Measurements from ENCODE around the gene ABCC4.

Gene ABCC4

DNA sequence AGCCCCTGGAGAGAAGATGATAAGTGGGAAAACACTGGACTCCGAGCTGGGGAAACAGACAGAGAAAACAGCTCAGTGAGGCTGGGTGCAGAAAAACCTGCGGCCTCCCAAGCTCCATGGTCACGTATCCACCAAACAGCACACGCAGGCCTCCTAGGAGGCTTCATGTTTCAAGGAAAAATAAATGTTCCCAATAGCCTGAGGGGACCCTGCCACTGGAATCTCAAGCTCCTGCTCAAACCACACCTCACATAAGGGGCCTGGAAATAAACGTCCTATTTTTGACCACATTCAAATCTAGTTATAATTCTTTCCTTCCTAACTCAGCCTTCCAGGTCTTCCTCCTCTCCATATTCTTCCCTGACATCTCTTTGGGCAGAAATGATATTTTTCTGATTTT is 225.7 kb downstream of the ABCC4 start:
- H3K27ac ChIP-seq (ENCODE audit: low read depth, low read length), result no peak overlapping the region
- no peaks in the 10 kb centered on the region for H3K27me3 ChIP-seq (ENCODE audit: control insufficient read depth, insufficient read depth, low read length)
- H3K4me1 ChIP-seq (ENCODE audit: control insufficient read depth, insufficient read depth, low read length), result no peaks in the 10 kb centered on the region
- no peak overlapping the region for H3K9ac ChIP-seq (ENCODE audit: low read length)
- no peaks in the 10 kb centered on the region for H3K9me3 ChIP-seq (ENCODE audit: control insufficient read depth, insufficient read depth, low read depth, low read length)
- H3K36me3 ChIP-seq (ENCODE audit: control insufficient read depth, insufficient read depth, low read length), result no peaks in the 10 kb centered on the region; the same call in 1 of the 2 replicates
- no peak overlapping the region for H3K4me3 ChIP-seq (ENCODE audit: low read depth, low read length)

DNA sequence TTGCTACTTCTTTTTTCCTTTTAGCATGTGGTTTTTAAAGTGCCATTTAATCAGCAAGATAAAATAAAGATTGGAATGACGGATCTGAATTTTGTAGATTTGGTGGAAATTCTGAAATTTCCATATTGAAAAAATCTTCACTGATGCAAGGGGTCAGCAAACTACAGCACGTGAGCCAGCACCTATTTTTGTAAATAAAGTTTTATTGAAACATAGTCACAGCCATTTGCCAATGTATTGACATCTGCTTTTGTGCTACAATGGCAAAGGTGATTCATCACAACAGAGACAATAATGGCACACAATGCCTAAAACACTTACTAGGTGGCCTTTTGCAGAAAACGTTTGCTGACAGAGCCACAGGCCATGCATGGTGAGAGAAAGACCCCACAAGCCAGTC is 226.4 kb downstream of the ABCC4 start:
- Histone ChIP-seq H3K27ac (ENCODE audit: low read depth, low read length) (no peak overlapping the region), H3K36me3 (ENCODE audit: control insufficient read depth, insufficient read depth, low read length) (no peaks in the 10 kb centered on the region; the same call in 1 of the 2 replicates), H3K9ac (ENCODE audit: low read length) (no peak overlapping the region), H3K9me3 (ENCODE audit: control insufficient read depth, insufficient read depth, low read depth, low read length) (no peaks in the 10 kb centered on the region), H3K4me1 (ENCODE audit: control insufficient read depth, insufficient read depth, low read length) (no peaks in the 10 kb centered on the region), H3K4me3 (ENCODE audit: low read depth, low read length) (no peak overlapping the region), H3K27me3 (ENCODE audit: control insufficient read depth, insufficient read depth, low read length) (no peaks in the 10 kb centered on the region)

DNA sequence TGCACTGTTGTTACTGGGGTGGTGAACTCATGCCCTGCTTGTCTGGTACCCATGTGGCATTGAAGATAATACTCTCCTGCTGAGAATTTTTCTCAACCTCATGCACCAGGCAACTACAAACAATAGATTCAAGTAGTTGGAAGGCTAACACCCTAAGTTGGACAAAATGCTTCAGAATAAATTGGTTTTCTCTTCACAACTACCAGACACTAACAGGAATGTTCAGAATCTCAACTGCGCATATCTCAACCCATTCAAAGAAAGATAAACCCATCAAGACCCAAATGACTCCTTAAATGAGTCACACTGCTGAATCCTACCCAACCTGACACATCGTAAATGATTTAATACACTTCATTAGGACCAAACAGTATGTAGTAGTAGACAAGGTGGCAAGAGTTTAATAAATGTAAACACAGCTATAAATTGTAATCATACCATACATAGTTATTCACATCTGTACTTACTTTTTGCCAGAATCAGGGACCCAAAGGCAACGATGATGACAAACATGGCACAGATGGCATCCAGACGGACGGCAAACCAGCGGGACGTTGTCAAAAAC is 227.4 kb downstream of the ABCC4 start:
- Histone ChIP-seq H3K9ac (ENCODE audit: low read length) (no peak overlapping the region), H3K36me3 (ENCODE audit: control insufficient read depth, insufficient read depth, low read length) (no peaks in the 10 kb centered on the region; the same call in 1 of the 2 replicates), H3K27ac (ENCODE audit: low read depth, low read length) (no peak overlapping the region), H3K4me3 (ENCODE audit: low read depth, low read length) (no peak overlapping the region), H3K9me3 (ENCODE audit: control insufficient read depth, insufficient read depth, low read depth, low read length) (no peaks in the 10 kb centered on the region), H3K27me3 (ENCODE audit: control insufficient read depth, insufficient read depth, low read length) (no peaks in the 10 kb centered on the region), H3K4me1 (ENCODE audit: control insufficient read depth, insufficient read depth, low read length) (no peaks in the 10 kb centered on the region)

DNA sequence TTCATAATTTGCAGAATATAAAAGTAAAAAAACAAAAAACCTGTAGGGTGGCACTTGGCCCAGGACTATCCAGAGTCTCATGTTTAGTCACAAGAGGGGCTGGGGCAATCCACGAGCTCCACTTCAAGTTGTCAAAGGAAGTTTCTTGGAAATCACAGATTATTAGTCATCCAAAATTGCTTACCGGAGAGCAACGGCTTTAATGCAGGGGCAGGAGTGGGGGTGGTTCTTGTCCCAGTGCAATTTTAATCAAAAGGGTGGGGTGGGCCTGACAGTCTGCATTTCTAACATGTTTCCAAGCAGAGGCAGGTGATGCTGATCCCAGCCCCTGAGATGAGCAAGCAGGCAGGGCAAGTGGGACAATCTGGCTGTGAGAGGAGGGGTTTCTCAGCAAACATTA is 233.9 kb downstream of the ABCC4 start:
- Histone ChIP-seq H3K36me3 (ENCODE audit: control insufficient read depth, insufficient read depth, low read length) (no peaks in the 10 kb centered on the region; the same call in 1 of the 2 replicates), H3K4me3 (ENCODE audit: low read depth, low read length) (no peak overlapping the region), H3K9ac (ENCODE audit: low read length) (no peak overlapping the region), H3K9me3 (ENCODE audit: control insufficient read depth, insufficient read depth, low read depth, low read length) (no peaks in the 10 kb centered on the region), H3K27me3 (ENCODE audit: control insufficient read depth, insufficient read depth, low read length) (no peaks in the 10 kb centered on the region), H3K4me1 (ENCODE audit: control insufficient read depth, insufficient read depth, low read length) (no peaks in the 10 kb centered on the region), H3K27ac (ENCODE audit: low read depth, low read length) (no peak overlapping the region)

DNA sequence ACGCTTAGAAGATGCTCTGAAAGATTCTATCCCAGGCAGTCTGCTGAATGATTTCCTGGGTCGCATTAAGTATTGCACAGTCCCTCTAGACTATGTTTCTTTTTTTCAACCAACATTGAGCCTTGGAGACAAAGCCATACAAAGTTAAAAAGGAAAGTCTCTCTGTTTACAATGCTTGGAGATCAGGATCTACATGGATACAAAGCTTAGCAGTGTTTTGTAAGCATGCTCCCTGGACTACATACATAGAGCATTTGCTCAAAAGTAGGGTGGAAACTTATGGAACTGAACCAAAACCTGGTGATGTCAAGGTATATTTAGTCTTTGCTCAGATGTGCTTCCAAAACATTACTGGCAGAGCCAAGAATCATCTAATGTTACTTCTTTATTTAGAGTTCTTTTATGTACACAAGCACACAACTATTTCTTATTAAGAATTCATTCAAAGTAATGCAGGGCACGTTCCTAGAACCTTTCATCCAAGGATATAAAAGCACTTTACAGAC is 241.2 kb downstream of the ABCC4 start:
- peaks cover 6% of the 10 kb centered on the region for H3K4me1 ChIP-seq (ENCODE audit: control insufficient read depth, insufficient read depth, low read length)
- H3K27ac ChIP-seq (ENCODE audit: low read depth, low read length), result no peak overlapping the region
- H3K36me3 ChIP-seq (ENCODE audit: control insufficient read depth, insufficient read depth, low read length), result no peaks in the 10 kb centered on the region
- no peaks in the 10 kb centered on the region for H3K27me3 ChIP-seq (ENCODE audit: control insufficient read depth, insufficient read depth, low read length)
- no peaks in the 10 kb centered on the region for H3K9me3 ChIP-seq (ENCODE audit: control insufficient read depth, insufficient read depth, low read depth, low read length)
- no peak overlapping the region for H3K9ac ChIP-seq (ENCODE audit: low read length)
- no peak overlapping the region for H3K4me3 ChIP-seq (ENCODE audit: low read depth, low read length)

DNA sequence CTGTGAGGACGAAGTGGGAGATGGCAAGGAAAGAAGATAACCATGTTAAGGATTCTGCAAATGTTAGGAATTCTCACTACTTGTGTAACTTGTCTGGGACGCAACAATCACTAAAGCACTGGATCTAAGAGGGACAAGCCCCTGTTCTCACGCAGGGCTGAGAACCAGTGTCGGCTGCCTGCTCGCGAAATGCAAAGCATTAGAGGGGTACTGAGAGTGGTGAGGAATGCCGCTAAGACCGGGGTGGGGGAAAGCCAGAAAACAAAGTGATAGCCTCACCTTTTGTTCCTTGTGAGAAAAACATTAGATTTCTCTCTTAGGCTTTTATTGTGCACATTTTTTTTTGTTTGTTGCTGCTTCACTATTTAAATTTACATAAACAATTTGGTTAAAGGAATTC is 241.9 kb downstream of the ABCC4 start:
- H3K4me1 ChIP-seq (ENCODE audit: control insufficient read depth, insufficient read depth, low read length), result peaks cover 6% of the 10 kb centered on the region
- H3K27me3 ChIP-seq (ENCODE audit: control insufficient read depth, insufficient read depth, low read length), result no peaks in the 10 kb centered on the region
- no peak overlapping the region for H3K27ac ChIP-seq (ENCODE audit: low read depth, low read length)
- H3K9me3 ChIP-seq (ENCODE audit: control insufficient read depth, insufficient read depth, low read depth, low read length), result no peaks in the 10 kb centered on the region
- no peak overlapping the region for H3K4me3 ChIP-seq (ENCODE audit: low read depth, low read length)
- H3K9ac ChIP-seq (ENCODE audit: low read length), result no peak overlapping the region
- no peaks in the 10 kb centered on the region for H3K36me3 ChIP-seq (ENCODE audit: control insufficient read depth, insufficient read depth, low read length)

DNA sequence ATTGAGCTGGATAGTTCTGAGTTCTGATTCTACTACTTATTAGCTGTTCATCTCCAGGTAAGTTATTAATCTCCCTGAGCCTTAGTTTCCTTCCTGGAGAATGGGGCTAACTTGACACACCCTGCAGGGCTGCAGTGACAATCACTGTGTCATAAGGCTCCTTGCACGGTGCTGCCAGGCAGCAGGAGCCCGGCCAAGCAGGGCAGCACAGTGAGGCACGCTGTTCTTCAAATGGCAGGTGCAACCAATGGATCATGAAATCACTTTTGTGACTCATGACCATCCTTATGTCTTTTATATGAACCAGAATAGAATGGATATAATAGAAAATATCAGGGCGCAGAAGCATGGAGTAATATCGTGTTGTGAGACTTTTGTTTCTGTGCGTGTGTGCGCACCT is 242.6 kb downstream of the ABCC4 start:
- Histone ChIP-seq H3K27me3 (ENCODE audit: control insufficient read depth, insufficient read depth, low read length) (no peaks in the 10 kb centered on the region), H3K36me3 (ENCODE audit: control insufficient read depth, insufficient read depth, low read length) (no peaks in the 10 kb centered on the region), H3K4me3 (ENCODE audit: low read depth, low read length) (no peak overlapping the region), H3K4me1 (ENCODE audit: control insufficient read depth, insufficient read depth, low read length) (peaks cover 6% of the 10 kb centered on the region), H3K9me3 (ENCODE audit: control insufficient read depth, insufficient read depth, low read depth, low read length) (no peaks in the 10 kb centered on the region), H3K9ac (ENCODE audit: low read length) (no peak overlapping the region), H3K27ac (ENCODE audit: low read depth, low read length) (no peak overlapping the region)

DNA sequence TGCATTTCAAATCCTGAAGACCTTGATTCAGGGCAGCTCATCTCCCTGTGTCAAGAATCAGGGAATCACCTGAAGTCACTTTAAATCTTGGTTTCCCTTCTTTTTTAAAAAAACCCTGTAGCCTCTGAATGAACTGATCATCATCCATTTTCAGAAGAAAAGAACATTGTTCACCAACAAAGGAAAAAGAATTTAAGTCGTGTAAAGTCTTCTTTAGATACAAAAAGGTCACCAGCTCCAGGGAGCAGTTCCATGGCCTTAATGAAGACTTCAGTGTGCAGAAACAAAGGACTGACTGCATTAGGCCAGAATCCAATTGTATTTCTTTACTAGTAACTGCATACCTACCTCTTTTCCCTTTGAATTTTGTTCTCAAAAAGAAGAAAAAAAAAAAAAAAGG is 245.0 kb downstream of the ABCC4 start:
- H3K27ac ChIP-seq (ENCODE audit: low read depth, low read length), result no peak overlapping the region
- H3K27me3 ChIP-seq (ENCODE audit: control insufficient read depth, insufficient read depth, low read length), result no peaks in the 10 kb centered on the region
- H3K36me3 ChIP-seq (ENCODE audit: control insufficient read depth, insufficient read depth, low read length), result no peaks in the 10 kb centered on the region
- H3K4me3 ChIP-seq (ENCODE audit: low read depth, low read length), result no peak overlapping the region
- no peak overlapping the region for H3K9ac ChIP-seq (ENCODE audit: low read length)
- peaks cover 6% of the 10 kb centered on the region for H3K4me1 ChIP-seq (ENCODE audit: control insufficient read depth, insufficient read depth, low read length)
- no peaks in the 10 kb centered on the region for H3K9me3 ChIP-seq (ENCODE audit: control insufficient read depth, insufficient read depth, low read depth, low read length)

DNA sequence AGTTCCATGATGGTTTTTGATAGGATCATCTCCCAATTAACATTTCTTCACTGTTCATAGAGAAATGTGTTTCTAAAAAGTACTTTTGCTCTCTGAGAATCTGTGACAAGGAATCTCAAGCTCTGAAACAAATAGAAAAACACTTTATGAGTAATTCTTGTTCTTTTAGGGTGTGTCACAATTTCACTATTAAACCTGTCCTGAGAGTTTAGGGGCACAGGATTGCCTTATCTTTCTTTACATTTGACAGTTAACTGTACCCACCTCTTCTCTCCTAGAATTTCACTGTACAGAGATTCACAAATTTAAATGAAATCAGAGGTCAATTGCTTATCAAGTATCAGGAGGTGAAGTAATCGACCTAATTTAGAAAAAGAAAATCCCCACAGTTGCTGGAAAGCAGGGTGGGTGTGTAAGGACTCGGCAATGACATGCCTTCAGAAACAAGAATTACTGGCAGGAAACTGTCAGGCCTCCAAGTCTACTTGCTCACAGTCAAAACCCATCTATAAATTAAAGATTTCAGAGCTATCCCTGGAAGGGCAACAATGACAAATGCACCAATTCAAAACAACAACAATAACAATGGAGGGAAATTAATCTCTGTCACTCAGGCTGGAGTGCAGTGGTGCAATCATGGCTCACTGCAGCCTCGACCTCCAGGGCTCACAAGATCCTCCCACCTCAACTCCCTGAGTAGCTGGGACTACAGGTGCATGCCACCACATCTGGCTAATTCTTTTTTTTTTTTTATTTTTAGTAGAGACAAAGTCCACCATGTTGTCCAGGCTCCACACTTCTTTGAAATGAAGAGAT is 250.2 kb downstream of the ABCC4 start:
- Histone ChIP-seq H3K36me3 (ENCODE audit: control insufficient read depth, insufficient read depth, low read length) (no peaks in the 10 kb centered on the region), H3K27ac (ENCODE audit: low read depth, low read length) (no peak overlapping the region), H3K27me3 (ENCODE audit: control insufficient read depth, insufficient read depth, low read length) (no peaks in the 10 kb centered on the region), H3K9me3 (ENCODE audit: control insufficient read depth, insufficient read depth, low read depth, low read length) (no peaks in the 10 kb centered on the region), H3K9ac (ENCODE audit: low read length) (no peak overlapping the region), H3K4me1 (ENCODE audit: control insufficient read depth, insufficient read depth, low read length) (no peaks in the 10 kb centered on the region), H3K4me3 (ENCODE audit: low read depth, low read length) (no peak overlapping the region)

DNA sequence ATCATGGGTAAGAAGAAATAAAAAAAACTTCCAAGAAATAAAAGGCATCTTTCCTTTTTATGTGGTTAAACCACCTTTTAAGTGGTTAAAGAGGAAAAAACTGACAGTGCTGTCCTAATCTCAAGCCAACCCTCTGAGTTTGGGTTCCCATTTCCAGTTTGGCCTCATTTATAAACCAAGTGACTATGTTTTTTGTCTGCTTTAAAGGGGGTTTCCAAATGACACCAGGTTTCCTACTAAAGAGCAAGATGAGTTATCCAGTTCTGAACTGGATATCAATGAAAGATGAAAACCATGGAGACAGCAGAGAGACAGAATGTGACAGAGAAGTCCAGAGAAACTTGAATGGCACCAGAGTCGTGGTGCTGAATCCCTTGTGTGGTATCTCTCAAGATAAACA is 251.5 kb downstream of the ABCC4 start:
- no peaks in the 10 kb centered on the region for H3K36me3 ChIP-seq (ENCODE audit: control insufficient read depth, insufficient read depth, low read length)
- H3K27ac ChIP-seq (ENCODE audit: low read depth, low read length), result no peak overlapping the region
- no peak overlapping the region for H3K4me3 ChIP-seq (ENCODE audit: low read depth, low read length)
- H3K4me1 ChIP-seq (ENCODE audit: control insufficient read depth, insufficient read depth, low read length), result no peaks in the 10 kb centered on the region
- H3K27me3 ChIP-seq (ENCODE audit: control insufficient read depth, insufficient read depth, low read length), result no peaks in the 10 kb centered on the region
- H3K9ac ChIP-seq (ENCODE audit: low read length), result no peak overlapping the region
- no peaks in the 10 kb centered on the region for H3K9me3 ChIP-seq (ENCODE audit: control insufficient read depth, insufficient read depth, low read depth, low read length)

DNA sequence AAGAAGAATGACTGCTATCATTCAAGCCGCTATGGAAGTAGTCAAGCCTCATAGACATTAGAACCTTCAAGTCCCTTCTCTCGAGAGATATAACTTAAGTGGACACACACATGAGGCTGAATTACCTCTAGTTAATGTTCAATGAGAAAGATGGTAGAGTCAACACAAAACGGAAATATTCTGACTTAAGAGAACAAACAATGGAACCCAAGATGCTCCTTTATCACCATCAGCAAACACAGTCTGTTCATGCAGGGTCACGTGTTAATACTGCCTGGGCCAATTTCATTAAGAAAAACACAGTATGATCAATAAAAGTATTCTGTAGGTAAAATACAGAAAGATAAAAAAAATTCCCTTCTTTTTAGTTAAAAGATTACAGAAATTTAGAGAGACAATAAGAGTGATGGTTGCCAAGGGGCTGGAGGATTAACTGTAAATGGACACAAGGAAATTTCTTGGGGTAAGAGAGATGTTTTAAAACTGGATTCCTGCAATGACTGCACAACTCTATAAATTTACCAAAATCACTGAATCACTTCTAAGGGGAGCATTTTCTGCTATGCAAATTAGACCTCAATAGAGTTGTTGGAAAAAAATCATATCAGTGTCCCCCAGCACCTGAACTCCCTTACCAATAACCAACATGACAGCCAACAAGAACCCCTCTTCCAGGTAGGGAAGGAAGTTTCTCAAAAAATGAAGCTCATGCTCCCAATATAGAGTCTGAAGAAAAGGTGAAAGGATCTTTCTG is 256.6 kb downstream of the ABCC4 start:
- Histone ChIP-seq H3K36me3 (ENCODE audit: control insufficient read depth, insufficient read depth, low read length) (no peaks in the 10 kb centered on the region), H3K27me3 (ENCODE audit: control insufficient read depth, insufficient read depth, low read length) (no peaks in the 10 kb centered on the region), H3K4me3 (ENCODE audit: low read depth, low read length) (no peak overlapping the region), H3K27ac (ENCODE audit: low read depth, low read length) (no peak overlapping the region), H3K9ac (ENCODE audit: low read length) (no peak overlapping the region), H3K9me3 (ENCODE audit: control insufficient read depth, insufficient read depth, low read depth, low read length) (no peaks in the 10 kb centered on the region), H3K4me1 (ENCODE audit: control insufficient read depth, insufficient read depth, low read length) (no peaks in the 10 kb centered on the region)
